H1 (cell line): Measurements from ENCODE around the gene SGK1. TPM values are rescaled to one million over a fixed set of nuclear protein-coding genes. Genes with fewer than 3 reads are reported as not detected.

Experiments
- JUND ChIP-seq: IDR thresholded peaks from 2 replicates; pipeline ENCODE4 v1.6.1; 2011; ENCODE audit warnings: mild to moderate bottlenecking, improper control_type of control experiment, low read length
- USF2 ChIP-seq: IDR thresholded peaks from 2 replicates; pipeline ENCODE4 v1.6.1; 2011; ENCODE audit warnings: low read length, improper control_type of control experiment
- polyA plus RNA-seq, 7 experiments: library from polyadenylated mRNA; depleted of rRNA in 3 of 7; stranded (reverse) in 5 of 7; unstranded in 2 of 7; fragments of >200 nt in 5 of 7; fragments of 200-250 nt in 2 of 7; gene quantifications; 1 replicate in 5 of 7; 2 replicates in 1 of 7; 4 replicates in 1 of 7; pipeline versions ENCODE4 v1.2.1 to v1.2.3, GENCODE V29; 2011 to 2013; ENCODE audit warnings: missing spikeins in 2 of 7, mixed read lengths in 2 of 7
- total RNA-seq: library from RNA; stranded (reverse); fragmentation: NEBNext Ultra II Directional; extraction: Animal tissue kit (Norgen Biotek cat#: 25700); gene quantifications from 2 replicates; pipeline ENCODE4 v1.2.1, GENCODE V29; 2021

Gene SGK1
- total and polyA plus RNA-seq, 2 of the 8 experiments (the other 6 are each of a cell fraction or from before 2014, with no cell fraction given), result 14.5 to 18.4 TPM

DNA sequence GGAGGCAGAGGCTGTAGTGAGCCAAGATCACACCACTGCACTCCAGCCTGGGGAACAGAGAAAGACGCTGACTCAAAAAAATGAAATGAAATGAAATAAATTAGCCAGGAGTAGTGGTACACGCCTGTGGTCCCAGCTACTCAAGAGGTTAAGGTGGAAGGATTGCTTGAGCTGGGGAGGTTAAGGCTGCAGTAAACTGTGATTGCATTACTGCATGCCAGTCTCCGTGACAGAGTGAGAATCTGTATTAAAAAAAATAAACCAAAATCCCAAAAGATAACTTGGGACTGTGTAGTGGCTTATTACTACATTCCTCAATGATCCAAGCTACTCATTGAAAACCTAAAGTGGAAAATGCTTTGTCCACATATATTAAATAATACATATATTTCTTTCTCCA, 87.0 kb downstream of the SGK1 start (continued):
- TF ChIP-seq USF2, result no peak
- TF ChIP-seq JUND, result no peak
